A549 treated with DMSO at 1 μM for 4 hours (cell line): Measurements from ENCODE around the gene CUTA. TPM values are rescaled to one million over a fixed set of nuclear protein-coding genes. Genes with fewer than 3 reads are reported as not detected.

ENCODE experiments used
- total RNA-seq: library from RNA; stranded (reverse); fragments of 200-300 nt; extraction: Qiagen RNA extraction; gene quantifications from 5 replicates; pipeline ENCODE4 v1.2.3, GENCODE V29; 2022; ENCODE audit warnings: low read depth

Gene CUTA
- total RNA-seq = 183 to 231 TPM (median 202 TPM) in 5 replicates

GRCh38 chr6:33417903-33418689, at the start of gene CUTA:
Gene CUTA, minus strand, starts transcription at chr6:33418107. Its CDS starts 107 bp downstream, at chr6:33418000.

GRCh38 chr6:33454009-33454946, 36.4 kb upstream of the CUTA start, which contains the start of gene ZBTB9:
Gene ZBTB9, plus strand, starts transcription at chr6:33454576. Its CDS starts 525 bp downstream, at chr6:33455101.

GRCh38 chr6:33419580-33420490, 1.9 kb upstream of the CUTA start, which contains the start of gene SYNGAP1:
Gene SYNGAP1, plus strand, starts transcription at chr6:33420065. Its CDS starts 200 bp downstream, at chr6:33420265.

GRCh38 chr6:33410711-33411631, 6.9 kb downstream of the CUTA start, which contains the start of gene PHF1:
Gene PHF1, plus strand, starts transcription at chr6:33411014. Its CDS starts 1,250 bp downstream, at chr6:33412264.

GRCh38 chr6:33391278-33391921, 26.5 kb downstream of the CUTA start, which contains the start of gene KIFC1:
Gene KIFC1, plus strand, starts transcription at chr6:33391823. Its CDS starts 163 bp downstream, at chr6:33391986.

Other genes with a start within 250 kb of the CUTA start
- 0.72 to 1.3 TPM (median 0.89 TPM) in 5 replicates for gene COL11A2, start 225.6 kb downstream of the CUTA start, total RNA-seq
- 15.3 to 22.5 TPM (median 21.5 TPM) in 5 replicates for gene RXRB, start 217.4 kb downstream of the CUTA start, total RNA-seq
- gene SLC39A7, start 217.2 kb downstream of the CUTA start, total RNA-seq = 107 to 124 TPM (median 114 TPM) in 5 replicates
- gene HSD17B8, start 213.5 kb downstream of the CUTA start, total RNA-seq = 13.1 to 16.0 TPM (median 14.4 TPM) in 5 replicates
- 20.4 to 27.4 TPM (median 26.6 TPM) in 5 replicates for gene RING1, start 209.6 kb downstream of the CUTA start, total RNA-seq
- gene VPS52, start 146.2 kb downstream of the CUTA start, total RNA-seq = 15.2 to 19.0 TPM (median 18.3 TPM) in 5 replicates
- 2,439 to 2,832 TPM (median 2,552 TPM) in 5 replicates for gene RPS18, start 146.0 kb downstream of the CUTA start, total RNA-seq
- gene B3GALT4, start 141.0 kb downstream of the CUTA start, total RNA-seq = 0.48 to 0.70 TPM (median 0.67 TPM) in 5 replicates
- gene WDR46, start 128.9 kb downstream of the CUTA start, total RNA-seq = 53.1 to 58.4 TPM (median 55.3 TPM) in 5 replicates
- gene PFDN6, start 128.5 kb downstream of the CUTA start, total RNA-seq = 98.0 to 119 TPM (median 106 TPM) in 5 replicates
- 13.2 to 15.1 TPM (median 13.8 TPM) in 5 replicates for gene RGL2, start 119.2 kb downstream of the CUTA start, total RNA-seq
- 40.3 to 49.1 TPM (median 44.2 TPM) in 5 replicates for gene TAPBP, start 104.0 kb downstream of the CUTA start, total RNA-seq
- 3.3 to 4.9 TPM (median 3.9 TPM) in 5 replicates for gene ZBTB22, start 100.4 kb downstream of the CUTA start, total RNA-seq
- gene DAXX, start 95.1 kb downstream of the CUTA start, total RNA-seq = 36.9 to 41.1 TPM (median 39.0 TPM) in 5 replicates
- 38.1 to 49.0 TPM (median 43.7 TPM) in 5 replicates for gene KIFC1, start 26.3 kb downstream of the CUTA start, total RNA-seq
- gene PHF1, start 7.1 kb downstream of the CUTA start, total RNA-seq = 18.0 to 19.4 TPM (median 18.5 TPM) in 5 replicates
- 4.2 to 7.9 TPM (median 5.1 TPM) in 5 replicates for gene SYNGAP1, start 2.0 kb upstream of the CUTA start, total RNA-seq
- 12.0 to 12.6 TPM (median 12.4 TPM) in 5 replicates for gene ZBTB9, start 36.5 kb upstream of the CUTA start, total RNA-seq
- 34.9 to 41.5 TPM (median 39.1 TPM) in 5 replicates for gene BAK1, start 162.2 kb upstream of the CUTA start, total RNA-seq
- 32.9 to 45.8 TPM (median 41.0 TPM) in 5 replicates for gene ITPR3, start 203.2 kb upstream of the CUTA start, total RNA-seq